Ectodermal cell (in vitro differentiated cells): Measurements from ENCODE around the gene DCANP1.

Experiments
- H3K27ac ChIP-seq: 2 replicates; pipeline ENCODE4 v1.7.0; 2013; ENCODE audit warnings: mild to moderate bottlenecking, low read depth, low read length; ENCODE audit not compliant: insufficient read depth, poor library complexity, severe bottlenecking
- H3K27me3 ChIP-seq: 2 replicates; pipeline ENCODE4 v1.7.0; 2013; ENCODE audit warnings: mild to moderate bottlenecking, low read length; ENCODE audit not compliant: insufficient read depth, control insufficient read depth, poor library complexity, severe bottlenecking
- H3K36me3 ChIP-seq: one replicate; pipeline ENCODE4 v1.7.0; 2013; ENCODE audit warnings: low read length; ENCODE audit not compliant: control insufficient read depth, insufficient read depth
- H3K4me1 ChIP-seq: one replicate; pipeline ENCODE4 v1.7.0; 2013; ENCODE audit warnings: low read length; ENCODE audit not compliant: control insufficient read depth, insufficient read depth
- H3K4me3 ChIP-seq: 2 replicates; pipeline ENCODE4 v1.7.0; 2013; ENCODE audit warnings: low read depth, low read length, control low read depth; ENCODE audit not compliant: insufficient read depth
- H3K9me3 ChIP-seq: 2 replicates; pipeline ENCODE4 v1.7.0; 2013; ENCODE audit warnings: mild to moderate bottlenecking, low read length, moderate library complexity; ENCODE audit not compliant: control insufficient read depth
- WGBS, 2 experiments: methylation state at CpG; one replicate each; pipeline ENCODE4 v1.1.7; 2013; ENCODE audit warnings: missing lambda C conversion rate in 2 of 2; 5-methylcytosine and 5-hydroxymethylcytosine counted together

The DCANP1 gene

GRCh38 chr5:135441919-135442318, 5.2 kb downstream of the DCANP1 start:
- 94% methylated on average over 4 of the region's 4 CpGs for WGBS, 2 experiments
- Histone ChIP-seq H3K27me3 (no peaks in the 10 kb centered on the region), H3K9me3 (no peaks in the 10 kb centered on the region), H3K4me3 (no peak overlapping the region), H3K4me1 (peaks cover 22% of the 10 kb centered on the region), H3K36me3 (no peaks in the 10 kb centered on the region), H3K27ac (no peak overlapping the region)

- Histone ChIP-seq H3K9me3 (no peaks in the 10 kb centered on the region), H3K27ac (no peak overlapping the region), H3K4me1 (peaks cover 22% of the 10 kb centered on the region), H3K27me3 (no peaks in the 10 kb centered on the region), H3K36me3 (no peaks in the 10 kb centered on the region), H3K4me3 (no peak overlapping the region)
- 81 to 83% methylated on average over 11 of the region's 11 CpGs for WGBS, 2 experiments
Observed at GRCh38 chr5:135441350-135441831, 5.8 kb downstream of the DCANP1 start.

- Histone ChIP-seq H3K27me3 (no peaks in the 10 kb centered on the region), H3K36me3 (no peaks in the 10 kb centered on the region), H3K27ac (no peak overlapping the region), H3K4me3 (no peak overlapping the region), H3K9me3 (no peaks in the 10 kb centered on the region), H3K4me1 (peaks cover 22% of the 10 kb centered on the region)
- 89 to 90% methylated on average over 6 of the region's 6 CpGs for WGBS, 2 experiments
Observed at GRCh38 chr5:135440916-135441315, 6.2 kb downstream of the DCANP1 start.

- Histone ChIP-seq H3K9me3 (no peaks in the 10 kb centered on the region), H3K36me3 (no peaks in the 10 kb centered on the region), H3K4me1 (peaks cover 22% of the 10 kb centered on the region), H3K27ac (no peak overlapping the region), H3K27me3 (no peaks in the 10 kb centered on the region), H3K4me3 (no peak overlapping the region)
- WGBS, 2 experiments, result 89 to 94% methylated on average over 11 of the region's 11 CpGs
Observed at GRCh38 chr5:135439231-135440205, 7.6 kb downstream of the DCANP1 start.

- 85% methylated on average over 10 of the region's 10 CpGs for WGBS, 2 experiments
- Histone ChIP-seq H3K9me3 (no peaks in the 10 kb centered on the region), H3K4me3 (no peak overlapping the region), H3K36me3 (no peaks in the 10 kb centered on the region), H3K27ac (no peak overlapping the region), H3K27me3 (no peaks in the 10 kb centered on the region), H3K4me1 (peaks cover 19% of the 10 kb centered on the region)
Observed at GRCh38 chr5:135438636-135439221, 8.4 kb downstream of the DCANP1 start.

- Histone ChIP-seq H3K4me1 (peaks cover 11% of the 10 kb centered on the region), H3K27ac (no peak overlapping the region), H3K4me3 (no peak overlapping the region), H3K36me3 (no peaks in the 10 kb centered on the region), H3K9me3 (no peaks in the 10 kb centered on the region), H3K27me3 (no peaks in the 10 kb centered on the region)
- 81 to 87% methylated on average over 13 of the region's 13 CpGs for WGBS, 2 experiments
Observed at GRCh38 chr5:135437796-135438560, 9.2 kb downstream of the DCANP1 start.

- peaks cover 6% of the 10 kb centered on the region for H3K4me1 ChIP-seq
- no peak overlapping the region for H3K27ac ChIP-seq
- H3K36me3 ChIP-seq, result no peaks in the 10 kb centered on the region
Observed at GRCh38 chr5:135437422-135437795, 9.7 kb downstream of the DCANP1 start.

GRCh38 chr5:135436951-135437418, 10.2 kb downstream of the DCANP1 start:
- no peaks in the 10 kb centered on the region for H3K36me3 ChIP-seq
- H3K27ac ChIP-seq, result no peak overlapping the region
- no peak overlapping the region for H3K4me3 ChIP-seq
- H3K27me3 ChIP-seq, result no peaks in the 10 kb centered on the region
- H3K9me3 ChIP-seq, result no peaks in the 10 kb centered on the region
- peaks cover 4% of the 10 kb centered on the region for H3K4me1 ChIP-seq
- 74% methylated on average over 7 of the region's 7 CpGs for WGBS, 2 experiments

More at GRCh38 chr5:135437422-135437795, 9.7 kb downstream of the DCANP1 start:
- Histone ChIP-seq H3K9me3 (no peaks in the 10 kb centered on the region), H3K4me3 (no peak overlapping the region), H3K27me3 (no peaks in the 10 kb centered on the region)
- 92% methylated on average over 7 of the region's 7 CpGs for WGBS, 2 experiments

- Histone ChIP-seq H3K4me1 (peaks cover under 1% of the 10 kb centered on the region), H3K27me3 (no peaks in the 10 kb centered on the region), H3K9me3 (no peaks in the 10 kb centered on the region), H3K4me3 (no peak overlapping the region), H3K36me3 (no peaks in the 10 kb centered on the region), H3K27ac (no peak overlapping the region)
- WGBS, 2 experiments, result 88 to 90% methylated on average over 9 of the region's 9 CpGs
Observed at GRCh38 chr5:135435467-135436330, 11.4 kb downstream of the DCANP1 start.
